Endothelial cell (in vitro differentiated cells): ENCODE measurements around the gene PASK. TPM values are rescaled to one million over a fixed set of nuclear protein-coding genes. Genes with fewer than 3 reads are reported as not detected.

Experiments
- DNase-seq: peaks from one replicate; pipeline ENCODE4 v3.0.0; 2021; ENCODE audit warnings: low spot score
- H3K27ac Mint-ChIP-seq: one replicate; pipeline ENCODE4 v1.8.0; 2021; ENCODE audit warnings: mixed read lengths, inconsistent platforms; ENCODE audit not compliant: unreplicated experiment
- H3K27me3 Mint-ChIP-seq: one replicate; pipeline ENCODE4 v1.8.0; 2021; ENCODE audit warnings: mild to moderate bottlenecking, moderate library complexity, mixed read lengths, inconsistent platforms; ENCODE audit not compliant: unreplicated experiment
- H3K36me3 Mint-ChIP-seq: one replicate; pipeline ENCODE4 v1.8.0; 2021; ENCODE audit warnings: mild to moderate bottlenecking, low read depth, mixed read lengths, inconsistent platforms; ENCODE audit not compliant: unreplicated experiment
- H3K4me1 Mint-ChIP-seq: one replicate; pipeline ENCODE4 v1.8.0; 2021; ENCODE audit warnings: mild to moderate bottlenecking, mixed read lengths, inconsistent platforms; ENCODE audit not compliant: unreplicated experiment
- H3K4me3 Mint-ChIP-seq: one replicate; pipeline ENCODE4 v1.8.0; 2021; ENCODE audit warnings: mild to moderate bottlenecking, mixed read lengths, inconsistent platforms; ENCODE audit not compliant: unreplicated experiment
- H3K9me3 Mint-ChIP-seq: one replicate; pipeline ENCODE4 v1.8.0; 2021; ENCODE audit warnings: mixed read lengths, inconsistent platforms; ENCODE audit not compliant: unreplicated experiment
- total RNA-seq: library from RNA; stranded (reverse); fragmentation: NEBNext Ultra II Directional; extraction: Animal tissue kit (Norgen Biotek cat#: 25700); gene quantifications from one replicate; pipeline ENCODE4 v1.2.1, GENCODE V29; 2021; ENCODE audit not compliant: unreplicated experiment
- TF ChIP-seq, protein P1 (sequence below): fragments of 200-600 bp; sonication (generic); IDR thresholded peaks from one replicate; pipeline ENCODE4 v1.5.0; 2021; ENCODE audit warnings: antibody characterized with exemption; ENCODE audit not compliant: unreplicated experiment

Gene PASK
- total RNA-seq, 1 donor from 2014 or later: 39.7 TPM

- no peak overlapping the region for H3K4me3 Mint-ChIP-seq
- no peak for DNase-seq
- H3K36me3 Mint-ChIP-seq: peaks cover 22% of the 10 kb centered on the region
- no peaks in the 10 kb centered on the region for H3K9me3 Mint-ChIP-seq
- no peak overlapping the region for H3K27ac Mint-ChIP-seq
- H3K4me1 Mint-ChIP-seq: no peaks in the 10 kb centered on the region
- TF ChIP-seq, protein P1, sequence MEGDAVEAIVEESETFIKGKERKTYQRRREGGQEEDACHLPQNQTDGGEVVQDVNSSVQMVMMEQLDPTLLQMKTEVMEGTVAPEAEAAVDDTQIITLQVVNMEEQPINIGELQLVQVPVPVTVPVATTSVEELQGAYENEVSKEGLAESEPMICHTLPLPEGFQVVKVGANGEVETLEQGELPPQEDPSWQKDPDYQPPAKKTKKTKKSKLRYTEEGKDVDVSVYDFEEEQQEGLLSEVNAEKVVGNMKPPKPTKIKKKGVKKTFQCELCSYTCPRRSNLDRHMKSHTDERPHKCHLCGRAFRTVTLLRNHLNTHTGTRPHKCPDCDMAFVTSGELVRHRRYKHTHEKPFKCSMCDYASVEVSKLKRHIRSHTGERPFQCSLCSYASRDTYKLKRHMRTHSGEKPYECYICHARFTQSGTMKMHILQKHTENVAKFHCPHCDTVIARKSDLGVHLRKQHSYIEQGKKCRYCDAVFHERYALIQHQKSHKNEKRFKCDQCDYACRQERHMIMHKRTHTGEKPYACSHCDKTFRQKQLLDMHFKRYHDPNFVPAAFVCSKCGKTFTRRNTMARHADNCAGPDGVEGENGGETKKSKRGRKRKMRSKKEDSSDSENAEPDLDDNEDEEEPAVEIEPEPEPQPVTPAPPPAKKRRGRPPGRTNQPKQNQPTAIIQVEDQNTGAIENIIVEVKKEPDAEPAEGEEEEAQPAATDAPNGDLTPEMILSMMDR: no peak
- H3K27me3 Mint-ChIP-seq: peaks cover 2% of the 10 kb centered on the region
Observed at GRCh38 chr2:241129086-241129871, 20.0 kb downstream of the PASK start.

DNA sequence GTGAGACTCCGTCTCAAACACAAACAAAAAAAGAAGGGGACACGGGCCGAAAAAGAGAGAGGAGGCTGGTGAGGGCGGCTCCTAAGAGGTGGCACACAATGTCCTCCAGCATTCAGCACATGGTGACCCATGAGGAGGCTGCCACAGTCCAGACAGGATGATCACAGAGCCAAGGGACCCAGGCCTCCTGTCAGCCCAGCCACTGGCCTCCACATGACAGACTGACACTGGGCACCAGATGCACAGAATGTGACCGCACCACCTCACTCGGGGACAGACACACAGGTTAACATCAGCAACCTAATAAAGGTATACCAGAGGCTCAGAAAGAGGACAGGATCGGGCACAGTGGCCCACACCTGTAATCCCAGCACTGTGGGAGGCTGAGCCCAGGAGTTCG lies 21.0 kb downstream of the PASK start:
- Mint-ChIP-seq H3K27me3 (peaks cover 2% of the 10 kb centered on the region), H3K4me3 (no peak overlapping the region), H3K9me3 (no peaks in the 10 kb centered on the region), H3K4me1 (no peaks in the 10 kb centered on the region), H3K36me3 (peaks cover 14% of the 10 kb centered on the region), H3K27ac (no peak overlapping the region)
- DNase-seq: no peak
- TF ChIP-seq, protein P1: no peak

- H3K27ac Mint-ChIP-seq: no peak overlapping the region
Observed at GRCh38 chr2:241126771-241127202, 22.5 kb downstream of the PASK start.

GRCh38 chr2:241126201-241126611 lies 23.1 kb downstream of the PASK start:
- peaks cover 2% of the 10 kb centered on the region for H3K27me3 Mint-ChIP-seq
- H3K9me3 Mint-ChIP-seq: no peaks in the 10 kb centered on the region
- H3K4me1 Mint-ChIP-seq: no peaks in the 10 kb centered on the region
- no peak for DNase-seq
- H3K36me3 Mint-ChIP-seq: peaks cover 5% of the 10 kb centered on the region
- TF ChIP-seq, protein P1: no peak
- no peak overlapping the region for H3K27ac Mint-ChIP-seq
- no peak overlapping the region for H3K4me3 Mint-ChIP-seq

More at GRCh38 chr2:241126771-241127202, 22.5 kb downstream of the PASK start:
- peaks cover 5% of the 10 kb centered on the region for H3K36me3 Mint-ChIP-seq
- TF ChIP-seq, protein P1: no peak
- H3K4me3 Mint-ChIP-seq: no peak overlapping the region
- no peak for DNase-seq
- no peaks in the 10 kb centered on the region for H3K9me3 Mint-ChIP-seq
- peaks cover 2% of the 10 kb centered on the region for H3K27me3 Mint-ChIP-seq
- H3K4me1 Mint-ChIP-seq: no peaks in the 10 kb centered on the region

DNA sequence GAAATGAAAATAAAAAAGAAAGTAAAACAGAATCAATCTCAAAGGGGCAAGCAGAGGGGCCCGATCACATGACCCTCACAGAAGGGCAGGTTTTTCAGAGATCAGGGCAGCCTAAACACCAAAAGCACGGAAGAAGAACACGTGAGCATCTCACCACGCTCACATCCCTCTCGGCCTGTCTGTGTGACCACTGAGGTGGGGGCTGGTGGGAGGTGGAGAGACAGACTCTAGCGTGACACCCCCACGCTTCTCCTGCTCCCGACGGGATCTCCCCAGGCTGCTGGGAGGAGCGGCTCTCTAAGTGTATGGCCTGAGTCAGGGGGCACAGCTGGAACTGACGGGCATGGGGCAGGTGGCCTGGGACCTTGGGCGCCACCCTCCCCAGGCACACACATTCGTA lies 23.6 kb downstream of the PASK start:
- H3K27ac Mint-ChIP-seq: no peak overlapping the region
- no peaks in the 10 kb centered on the region for H3K4me1 Mint-ChIP-seq
- H3K36me3 Mint-ChIP-seq: peaks cover 5% of the 10 kb centered on the region
- no peak overlapping the region for H3K4me3 Mint-ChIP-seq
- TF ChIP-seq, protein P1: no peak
- no peaks in the 10 kb centered on the region for H3K27me3 Mint-ChIP-seq
- DNase-seq: no peak
- no peaks in the 10 kb centered on the region for H3K9me3 Mint-ChIP-seq
